Adrenal gland (tissue), 12 donors: ENCODE measurements around the gene MVD. TPM values are rescaled to one million over a fixed set of nuclear protein-coding genes. Genes with fewer than 3 reads are reported as not detected.

Source experiments
- DNase-seq, 7 donors: peaks; one replicate each; pipeline ENCODE4 v3.0.0-alpha.2; 2019 to 2020
- H3K27ac ChIP-seq, 5 donors: fragments of 200-600 bp; sonication (generic) in 4 of 5; 1 replicate in 3 of 5; 2 replicates in 2 of 5; pipeline versions ENCODE4 v1.5.1 to v1.8.0; 2016 to 2020; ENCODE audit warnings: mild to moderate bottlenecking in 1 of 5
- H3K27me3 ChIP-seq: fragments of 200-600 bp; 2 replicates; pipeline ENCODE4 v1.8.0; 2021
- H3K36me3 ChIP-seq, 2 donors: fragments of 200-600 bp; replicated peaks in 1 of 2; 1 replicate in 1 of 2; 2 replicates in 1 of 2; pipeline versions ENCODE4 v1.5.1 to v1.8.0; 2018 to 2022
- H3K4me1 ChIP-seq, 2 donors: fragments of 200-600 bp; replicated peaks in 1 of 2; 1 replicate in 1 of 2; 2 replicates in 1 of 2; pipeline versions ENCODE4 v1.5.1 to v1.8.0; 2018 to 2021
- H3K4me3 ChIP-seq, 4 donors: fragments of 200-600 bp; sonication (generic) in 3 of 4; one replicate each; pipeline ENCODE4 v1.5.1; 2016 to 2018
- H3K9me3 ChIP-seq, 3 donors: fragments of 200-600 bp; sonication (generic) in 1 of 3; replicated peaks in 1 of 3; 1 replicate in 2 of 3; 2 replicates in 1 of 3; pipeline versions ENCODE4 v1.5.1 to v1.8.0; 2016 to 2021
- CTCF ChIP-seq, 6 experiments: fragments of 450-650 bp in 4 of 6; fragments of 200-600 bp in 2 of 6; sonication (generic) in 1 of 6; IDR thresholded peaks; 1 replicate in 5 of 6; 2 replicates in 1 of 6; pipeline versions ENCODE4 v1.5.1 to v1.8.0; 2016 to 2021; ENCODE audit warnings: antibody characterized with exemption in 6 of 6, mild to moderate bottlenecking in 2 of 6, moderate library complexity in 1 of 6
- POLR2A ChIP-seq, 2 donors: fragments of 450-650 bp; IDR thresholded peaks; one replicate each; pipeline ENCODE4 v1.6.1; 2017; ENCODE audit warnings: antibody characterized with exemption in 2 of 2, mild to moderate bottlenecking in 2 of 2, moderate library complexity in 1 of 2
- WGBS, 4 donors: extraction: QIAGEN DNeasy Blood & Tissue Kit in 2 of 4; methylation state at CpG; one replicate each; pipeline versions ENCODE4 v1.1.5 to v1.1.7; 2013 to 2017; 5-methylcytosine and 5-hydroxymethylcytosine counted together
- intact Hi-C, 2 donors: fragments of 100-400 bp; cut with DNase I; formaldehyde crosslinking; loops; one replicate each; pipeline versions ENCODE4 v1.14.1 to v1.15.0; 2022 to 2023
- polyA plus RNA-seq, 3 donors: library from polyadenylated mRNA; stranded (reverse); fragments of 200-250 nt in 2 of 3; fragments of 350-450 nt in 1 of 3; fragmentation: Illumina TruSeq in 1 of 3; extraction: RNeasy Lipid Tissue Mini Kit (QIAGEN cat#74804) in 1 of 3; gene quantifications; one replicate each; pipeline ENCODE4 v1.2.3, GENCODE V29; 2013 to 2014
- total RNA-seq, 9 donors: library from RNA; depleted of rRNA in 4 of 9; stranded (reverse); fragments of >200 nt in 4 of 9; fragments of 120-200 nt in 1 of 9; fragmentation: NEBNext Ultra II Directional in 1 of 9; extraction: Animal tissue kit (Norgen Biotek cat#: 25700) in 1 of 9; gene quantifications; one replicate each; pipeline versions ENCODE4 v1.1.0 to v1.2.4, GENCODE V29; 2013 to 2023
- donor health status: healthy with polysubstance abuse.
- donor health status: Bipolar disorder and iron deficiency.
- donor health status: DM: yes; HTN: yes; CAD: no.
- donor health status: DM: no; HTN: no; CAD: no.
- donor health status: DM: no; HTN: no; CAD: no.
- donor health status: DM: yes; HTN: yes; CAD: no.

The MVD gene
- total and polyA plus RNA-seq, 12 donors, result 25.6 to 293 (median 45.4) TPM

GRCh38 chr16:88629835-88630234 is 33.1 kb downstream of the MVD start:
- no peak for DNase-seq
- no peak overlapping the region for H3K4me3 ChIP-seq
- intact Hi-C loops, result no loop called here

GRCh38 chr16:88628512-88628974 is 34.3 kb downstream of the MVD start:
- peak; percentile 41 to 88 (median 85) for DNase-seq
- Histone ChIP-seq H3K4me3 (no peak overlapping the region), H3K9me3 (no peaks in the 10 kb centered on the region), H3K36me3 (peaks cover 0 to 77% of the 10 kb centered on the region in 2 donors), H3K4me1 (peaks cover 0 to 6% of the 10 kb centered on the region in 2 donors), H3K27me3 (no peaks in the 10 kb centered on the region), H3K27ac (peak overlapping the region in 3 of 5 donors; percentile 38 to 51 (median 51))
- intact Hi-C loops, result no loop called here
- 21 to 53% (median 28%) methylated on average over 8 to 12 of the region's 12 CpGs for WGBS, 4 donors
- TF ChIP-seq POLR2A (IDR thresholded peaks at IDR 0.05), result peak in 1 of 2 donors; percentile 28
- TF ChIP-seq CTCF (IDR thresholded peaks at IDR 0.05), result peak; percentile 14 to 57 (median 39)

More at GRCh38 chr16:88629835-88630234, 33.1 kb downstream of the MVD start:
- Histone ChIP-seq H3K36me3 (peaks cover 0 to 64% of the 10 kb centered on the region in 2 donors), H3K9me3 (no peaks in the 10 kb centered on the region), H3K27ac (no peak overlapping the region), H3K4me1 (peaks cover 0 to 6% of the 10 kb centered on the region in 2 donors), H3K27me3 (no peaks in the 10 kb centered on the region)
- TF ChIP-seq CTCF (IDR thresholded peaks at IDR 0.05) (no peak), POLR2A (IDR thresholded peaks at IDR 0.05) (no peak)
- 84 to 97% (median 85%) methylated on average over 8 to 9 of the region's 9 CpGs for WGBS, 4 donors

GRCh38 chr16:88627531-88628411 is 35.1 kb downstream of the MVD start:
- intact Hi-C loops, result no loop called here
- DNase-seq, result no peak
- H3K9me3 ChIP-seq, result no peaks in the 10 kb centered on the region
- no peak overlapping the region for H3K4me3 ChIP-seq
- peaks cover 0 to 6% of the 10 kb centered on the region in 2 donors for H3K4me1 ChIP-seq
- WGBS, 4 donors, result 93 to 96% (median 94%) methylated on average over 16 to 27 of the region's 27 CpGs
- TF ChIP-seq CTCF (IDR thresholded peaks at IDR 0.05) (no peak), POLR2A (IDR thresholded peaks at IDR 0.05) (no peak)
- H3K27ac ChIP-seq, result peak overlapping the region in 3 of 5 donors; percentile 38 to 51 (median 51)
- H3K36me3 ChIP-seq, result peaks cover 0 to 84% of the 10 kb centered on the region in 2 donors
- no peaks in the 10 kb centered on the region for H3K27me3 ChIP-seq

- Histone ChIP-seq H3K27ac (no peak overlapping the region), H3K9me3 (no peaks in the 10 kb centered on the region), H3K36me3 (peaks cover 0 to 84% of the 10 kb centered on the region in 2 donors), H3K4me1 (peaks cover 0 to 6% of the 10 kb centered on the region in 2 donors), H3K27me3 (no peaks in the 10 kb centered on the region), H3K4me3 (no peak overlapping the region)
- DNase-seq, result no peak
- WGBS, 4 donors, result 92 to 96% (median 96%) methylated on average over 9 of the region's 9 CpGs
- intact Hi-C loops, result no loop called here
- TF ChIP-seq CTCF (IDR thresholded peaks at IDR 0.05), result no peak
- no peak for TF ChIP-seq POLR2A (IDR thresholded peaks at IDR 0.05)
Observed at GRCh38 chr16:88626646-88627045, 36.2 kb downstream of the MVD start.
